NCI-H345 (cell line): ENCODE results near the gene MUC5B.
A peak's percentile ranks its signal among the peaks of the same experiment; 100 is the strongest.

Source experiments
- DNase-seq: peaks from one replicate; lab custom pipeline; 2025; lab: John Stamatoyannopoulos, UW

Gene MUC5B

DNA sequence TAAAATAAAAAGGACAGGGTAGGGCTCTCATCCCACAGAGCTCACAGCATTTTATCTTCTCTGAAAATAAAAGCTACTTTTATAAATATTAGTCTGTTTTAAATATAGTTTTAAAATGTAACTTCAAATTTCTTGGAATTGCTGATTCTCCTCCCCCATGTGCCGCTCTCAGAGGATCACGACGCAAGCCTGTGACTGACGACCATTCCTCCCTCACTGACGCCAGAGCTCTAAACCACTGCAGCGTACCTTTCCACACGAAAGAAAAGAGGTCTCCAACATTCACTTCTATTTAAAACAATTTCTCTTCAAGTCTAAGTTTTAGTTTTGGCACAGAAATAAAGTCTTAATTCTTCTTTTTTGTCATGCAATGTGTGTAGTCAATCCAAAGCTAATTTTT, 77.3 kb downstream of the MUC5B start:
- no peak for DNase-seq

DNA sequence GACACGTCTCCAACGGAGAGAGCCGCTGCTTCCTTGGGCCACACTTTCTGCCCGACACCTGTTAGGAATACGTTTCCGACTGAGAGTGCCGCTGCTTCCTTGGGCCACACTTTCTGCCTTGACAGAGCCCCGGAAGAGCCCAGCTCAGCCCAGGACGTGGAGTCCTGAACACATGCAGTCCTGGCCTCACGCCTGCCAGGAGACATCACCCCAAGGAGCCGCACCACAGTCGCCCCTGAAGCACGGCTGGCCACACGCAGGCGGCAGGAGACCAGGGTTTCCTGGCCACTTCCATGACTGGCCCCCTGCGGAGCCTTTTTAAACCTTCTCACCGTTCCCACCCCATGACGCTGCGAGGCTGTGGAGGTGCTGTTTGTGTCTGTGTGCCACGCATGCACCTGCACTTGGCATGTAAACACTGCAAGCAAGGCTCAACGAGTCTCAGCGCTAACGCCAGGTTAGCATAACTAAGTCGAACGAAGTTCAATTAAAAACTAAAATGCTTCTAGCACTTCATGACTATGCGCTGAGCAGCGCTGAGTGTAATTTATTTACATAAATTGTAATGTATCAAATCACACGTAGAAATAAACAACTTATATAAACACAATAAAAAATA, 77.8 kb downstream of the MUC5B start:
- peak; percentile 74 for DNase-seq

DNA sequence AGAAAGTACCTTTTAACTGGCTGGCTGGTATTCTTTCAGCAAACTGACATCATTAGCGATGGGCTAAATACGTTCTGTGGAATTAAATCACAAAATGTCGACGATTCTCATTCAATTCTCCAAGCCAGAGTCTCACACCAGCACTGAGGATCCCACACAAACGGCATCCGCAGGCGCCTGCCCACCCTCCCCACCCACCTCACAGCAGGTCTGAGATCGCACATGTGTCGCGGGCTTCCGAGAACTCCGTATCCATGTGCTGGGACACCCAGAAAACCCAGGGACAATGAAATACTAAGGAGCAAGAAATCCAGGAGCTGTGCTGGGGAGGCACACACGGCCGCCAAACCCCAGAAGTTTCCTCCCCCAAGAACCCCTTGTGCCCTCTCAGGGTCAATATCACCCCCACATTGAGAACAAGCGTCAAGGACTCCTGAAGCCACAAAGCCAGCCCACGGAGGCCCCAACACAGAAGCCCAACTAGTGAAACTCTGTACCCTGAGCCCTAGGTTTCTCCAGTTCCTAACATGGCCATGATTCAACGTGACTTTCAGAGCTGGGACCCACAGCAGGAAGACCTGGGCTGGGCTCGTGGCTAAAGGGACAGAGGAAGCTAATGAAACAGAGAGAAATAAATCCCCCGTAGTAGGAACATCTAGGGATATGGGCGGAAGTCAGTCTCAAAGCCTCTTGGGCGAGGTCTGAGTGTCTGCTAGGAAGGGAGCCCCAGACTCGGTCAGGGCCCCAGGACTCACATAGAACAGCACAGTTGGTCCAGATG, 78.5 kb downstream of the MUC5B start:
- DNase-seq: no peak

DNA sequence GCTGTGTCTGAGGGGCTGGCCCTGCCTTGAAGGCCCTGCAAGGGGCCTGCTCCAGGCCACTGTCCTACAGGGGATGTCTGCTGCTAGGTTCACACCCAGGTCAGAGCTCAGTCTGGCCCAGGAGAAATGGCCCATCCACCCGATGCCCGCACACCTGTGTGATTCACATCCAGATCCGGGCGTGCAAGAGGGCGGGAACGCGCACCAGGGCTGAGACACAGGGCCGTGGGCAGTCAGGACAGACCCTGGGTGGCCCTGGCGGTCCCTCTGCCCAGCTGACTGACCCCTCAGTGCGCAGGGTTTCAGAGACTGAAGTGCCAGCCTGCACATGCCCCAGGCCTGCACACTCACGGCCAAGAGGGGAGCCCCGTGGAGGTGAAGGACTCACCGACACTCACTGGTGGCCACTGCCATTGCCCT, 79.2 kb downstream of the MUC5B start:
- no peak for DNase-seq

DNA sequence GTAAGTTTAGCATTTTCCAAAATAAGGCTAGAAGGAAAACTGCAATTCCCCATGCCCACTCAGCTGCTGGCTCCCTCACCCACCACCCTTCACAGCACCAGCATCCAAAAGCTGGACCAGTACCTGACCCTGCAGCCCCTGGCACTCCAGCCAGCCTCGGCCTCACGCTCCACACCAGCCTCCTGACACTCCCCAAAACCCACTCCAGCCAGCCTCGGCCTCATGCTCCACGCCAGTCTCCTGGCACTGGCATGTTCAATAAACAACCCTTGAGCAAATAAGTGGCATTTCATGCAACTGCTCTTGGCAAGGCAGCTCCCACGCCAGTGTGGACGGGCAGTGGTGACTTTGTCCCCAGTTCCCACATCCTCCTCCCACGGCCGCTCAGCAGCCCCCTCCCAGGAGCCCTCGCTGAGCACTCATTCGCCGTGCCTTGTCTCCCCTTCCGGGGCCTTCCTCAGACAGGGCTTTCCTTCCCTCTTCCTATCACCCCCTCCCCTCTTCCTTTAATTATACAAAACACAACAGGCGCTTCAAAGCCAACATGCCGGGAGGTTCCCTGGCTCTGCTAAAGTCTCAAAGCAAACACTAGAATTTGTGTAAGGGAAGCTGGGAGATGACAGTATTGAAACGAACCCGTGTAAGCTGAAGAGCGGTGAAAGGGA, 79.7 kb downstream of the MUC5B start:
- DNase-seq: no peak

DNA sequence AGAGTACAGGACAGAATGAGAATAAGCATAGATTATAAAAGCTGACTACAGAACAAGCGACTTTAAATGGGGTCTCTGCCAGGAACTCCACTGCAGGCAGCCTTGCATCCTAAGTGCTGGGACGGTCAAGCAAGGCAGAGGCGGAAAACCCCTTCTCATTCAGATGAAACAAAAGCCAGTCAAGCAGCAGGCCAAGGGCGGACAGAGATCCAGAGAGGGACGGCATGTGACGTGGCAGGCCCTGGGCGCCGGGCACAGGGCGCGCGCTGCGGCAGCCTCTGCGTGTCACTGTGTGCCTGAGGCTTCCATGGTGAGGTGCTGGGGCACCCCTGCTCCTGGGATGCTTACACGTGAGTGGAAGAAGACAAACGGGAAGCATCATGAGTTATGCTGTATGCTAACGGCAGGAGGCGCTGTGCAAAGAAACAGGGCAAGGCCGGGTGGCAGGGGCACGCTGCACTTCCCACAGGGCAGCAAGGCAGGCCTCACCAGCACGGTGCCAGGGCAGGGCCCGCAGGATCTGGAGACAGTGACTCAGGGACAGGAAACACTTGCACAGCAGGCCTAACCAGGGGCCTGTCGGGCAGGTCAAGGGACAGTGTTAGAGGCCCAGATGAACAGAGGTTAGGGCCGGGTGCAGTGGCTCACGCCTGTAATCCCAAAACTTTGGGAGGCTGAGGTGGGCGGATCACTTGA, 80.4 kb downstream of the MUC5B start:
- no peak for DNase-seq

DNA sequence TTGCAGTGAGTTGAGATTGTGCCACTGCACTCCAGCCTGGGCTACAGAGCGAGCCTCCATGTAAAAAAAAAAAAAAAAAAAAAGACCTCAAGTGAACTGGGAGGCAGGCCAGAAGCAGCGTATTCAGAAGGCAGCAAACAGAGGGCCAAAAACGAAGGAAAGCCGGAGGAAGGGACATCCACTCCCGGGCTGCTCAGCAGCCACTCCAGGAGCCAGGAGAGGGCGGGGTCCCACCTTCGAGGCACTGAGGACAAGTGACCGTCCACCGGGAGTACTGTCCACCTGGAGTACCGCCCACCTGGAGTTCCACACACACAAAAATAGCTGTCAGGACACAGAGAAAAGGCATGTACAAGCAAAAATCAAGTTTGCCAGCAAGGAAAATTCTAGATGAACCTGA, 81.1 kb downstream of the MUC5B start:
- DNase-seq: no peak

DNA sequence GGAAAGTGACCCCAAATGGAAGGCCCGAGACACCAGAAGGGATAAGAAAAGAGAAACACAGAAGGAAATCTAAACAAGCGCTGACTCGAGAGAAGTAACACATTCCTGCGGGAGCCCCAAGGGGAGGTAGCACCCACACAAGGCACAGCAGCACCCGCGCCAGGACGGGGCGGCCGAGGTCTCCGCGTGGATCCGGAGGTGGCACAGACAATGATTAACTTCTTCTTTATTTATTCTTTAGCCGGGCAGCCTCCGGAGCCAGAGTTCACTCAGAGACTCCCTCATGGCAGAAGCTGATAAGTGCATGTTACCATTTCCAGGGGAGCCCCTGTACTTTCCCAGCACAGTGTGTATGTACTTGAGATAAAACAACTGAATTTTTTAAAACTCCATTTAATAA, 81.5 kb downstream of the MUC5B start:
- no peak for DNase-seq

DNA sequence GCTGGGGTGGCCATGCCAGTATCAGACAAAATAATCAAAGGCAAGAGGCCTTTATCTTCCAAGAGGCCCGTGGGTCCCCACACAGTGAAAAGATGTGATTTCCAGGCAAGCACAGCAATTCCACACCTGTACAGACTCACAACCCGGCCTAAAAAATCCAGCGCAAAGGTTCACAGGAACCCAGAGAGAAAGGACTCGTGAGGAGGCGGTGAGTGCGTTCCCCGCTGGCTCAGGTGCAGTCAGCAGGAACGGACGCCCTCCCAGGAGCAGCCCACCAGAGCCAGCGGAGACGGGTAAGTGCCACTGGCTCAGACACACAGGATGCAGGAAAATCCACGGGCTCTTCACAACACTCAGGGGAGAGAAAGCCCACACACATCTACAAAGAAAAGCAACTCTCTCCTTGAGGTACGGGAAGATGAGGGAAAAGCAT, 82.2 kb downstream of the MUC5B start:
- no peak for DNase-seq

DNA sequence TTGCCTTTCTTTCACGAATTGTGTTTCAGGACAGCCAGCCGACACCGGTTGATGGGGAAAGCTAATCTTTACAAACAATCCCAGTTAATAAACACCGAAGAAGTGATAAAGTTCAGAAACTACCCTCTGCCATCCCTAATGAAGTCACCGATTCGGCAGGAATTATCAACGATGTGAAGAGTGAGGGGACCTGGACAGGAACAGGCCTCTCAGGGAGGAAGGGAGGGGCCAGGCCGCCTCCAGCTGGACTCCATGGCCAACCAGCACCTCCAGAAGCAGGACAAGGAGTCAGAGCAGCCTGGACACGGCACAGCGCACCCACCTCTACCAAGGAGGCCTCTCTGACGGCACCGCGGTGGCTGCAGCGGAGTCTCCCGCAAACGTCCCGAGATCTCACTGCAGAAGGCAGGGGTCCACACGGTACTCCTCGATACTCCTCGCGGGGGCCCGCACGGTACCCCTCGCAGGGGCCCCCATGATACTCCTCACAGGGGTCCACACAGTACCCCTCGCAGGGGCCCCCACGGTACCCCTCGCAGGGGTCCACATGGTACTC, 82.7 kb downstream of the MUC5B start:
- no peak for DNase-seq

DNA sequence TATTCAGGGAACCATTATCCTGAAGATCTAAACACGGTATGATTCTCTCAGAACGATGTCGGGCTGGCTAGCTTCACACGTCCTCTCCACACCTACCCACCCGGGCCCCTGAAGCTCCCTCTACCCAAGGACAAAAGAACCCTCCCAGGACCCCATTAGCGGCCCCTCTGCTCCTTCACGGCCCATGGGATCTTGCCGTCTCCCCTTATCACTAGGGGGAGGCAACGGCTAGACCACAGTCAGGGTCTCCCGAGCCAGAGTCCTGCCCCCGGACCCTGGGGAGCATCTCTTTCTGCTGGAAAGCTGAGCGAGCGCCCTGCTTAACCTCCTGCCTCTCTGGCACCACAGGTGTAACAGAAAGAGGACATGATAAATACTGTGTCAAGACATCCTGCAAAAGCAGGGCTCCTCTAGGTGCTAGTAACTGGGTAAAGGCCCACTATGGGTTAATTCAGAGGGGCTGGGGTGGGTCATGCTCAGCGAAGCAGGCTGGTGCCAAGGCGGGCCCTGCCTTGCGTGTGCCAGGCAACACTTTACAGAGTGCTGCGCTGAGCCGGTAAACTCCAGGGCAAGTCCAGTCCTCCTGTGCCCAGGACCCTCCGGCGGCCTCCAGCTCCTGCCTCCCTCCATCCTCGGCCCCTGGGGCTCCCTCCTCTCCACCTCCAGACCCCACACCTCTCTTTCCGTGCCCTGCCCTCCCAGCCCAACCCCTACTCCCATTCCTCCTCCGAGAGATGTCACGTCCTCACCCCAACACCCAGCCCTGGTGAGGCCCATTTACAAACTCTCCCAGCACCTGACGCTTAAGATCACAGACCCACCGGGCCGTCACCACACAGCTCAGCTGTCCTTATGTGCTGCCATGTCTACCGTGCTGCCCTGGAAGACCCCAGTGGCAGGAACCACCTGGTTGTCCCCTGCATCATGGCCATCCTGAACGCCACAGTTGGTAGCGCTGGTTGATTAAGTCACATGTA, 83.6 kb downstream of the MUC5B start:
- no peak for DNase-seq

DNA sequence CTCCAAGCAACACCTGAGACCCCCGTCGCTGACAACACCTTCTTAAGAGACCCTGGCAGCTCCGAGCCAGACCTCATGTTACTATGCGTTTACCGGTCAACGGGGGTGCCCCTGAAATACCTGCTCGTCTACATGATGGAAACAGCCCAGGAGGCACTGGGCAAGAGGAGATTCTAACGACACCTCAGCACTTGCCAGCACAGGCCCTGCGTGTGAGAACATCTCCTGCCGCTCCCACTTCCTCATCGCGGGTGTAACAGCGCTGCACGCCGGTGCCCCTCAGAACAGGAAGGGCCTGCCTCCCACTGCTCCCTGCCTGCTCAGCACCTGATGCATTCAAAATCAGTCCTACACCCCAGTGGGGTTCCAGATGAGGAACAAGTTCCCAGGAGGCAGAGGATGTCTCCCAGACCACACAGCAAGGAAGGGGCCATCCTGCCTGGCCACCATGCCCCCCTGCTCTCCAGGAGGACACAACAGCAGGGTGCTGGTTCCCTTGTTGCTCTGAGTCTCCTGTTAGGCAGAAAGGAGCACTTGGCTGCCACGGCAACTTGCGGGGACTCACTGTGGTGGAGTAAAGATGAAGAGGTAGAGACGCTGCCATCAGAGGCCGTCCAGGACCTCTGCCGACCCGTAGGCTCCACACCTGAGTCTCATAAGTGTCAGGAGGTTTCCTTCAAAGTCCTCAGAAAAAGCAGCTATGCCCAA, 84.5 kb downstream of the MUC5B start:
- no peak for DNase-seq

DNA sequence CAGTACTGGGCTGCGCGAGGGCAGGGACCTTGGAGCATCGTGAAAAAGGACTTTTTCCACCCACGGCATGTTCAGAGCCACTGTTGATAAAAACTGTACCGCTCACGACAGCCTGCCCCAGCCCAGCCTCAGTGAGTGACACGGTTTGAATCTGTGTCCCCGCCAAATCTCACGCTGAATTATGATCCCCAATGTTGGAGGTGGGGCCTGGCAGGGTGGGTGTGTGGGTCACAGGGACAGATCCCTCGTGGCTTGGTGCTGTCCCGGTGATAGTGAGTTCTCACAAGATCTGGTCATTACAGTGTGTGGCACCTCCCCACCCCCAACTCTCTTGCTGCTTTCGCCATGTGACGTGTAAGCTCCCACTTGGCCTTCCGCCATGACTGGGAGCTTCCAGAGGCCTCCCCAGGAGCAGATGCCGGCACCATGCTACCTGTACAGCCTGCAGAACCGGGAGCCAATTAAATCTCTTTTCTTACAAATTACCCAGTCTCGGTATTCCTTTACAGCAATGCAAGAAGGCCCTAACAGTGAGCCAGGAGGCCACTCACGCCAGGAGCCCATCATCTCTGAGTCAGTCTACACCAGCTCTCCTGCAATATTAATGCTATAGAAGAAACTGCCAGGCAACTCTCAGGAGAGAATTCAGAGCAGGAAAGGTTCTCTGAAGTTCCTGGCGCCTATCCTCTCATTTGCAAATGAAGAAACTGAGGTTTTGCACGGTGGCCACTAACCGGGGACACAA, 85.3 kb downstream of the MUC5B start:
- no peak for DNase-seq

DNA sequence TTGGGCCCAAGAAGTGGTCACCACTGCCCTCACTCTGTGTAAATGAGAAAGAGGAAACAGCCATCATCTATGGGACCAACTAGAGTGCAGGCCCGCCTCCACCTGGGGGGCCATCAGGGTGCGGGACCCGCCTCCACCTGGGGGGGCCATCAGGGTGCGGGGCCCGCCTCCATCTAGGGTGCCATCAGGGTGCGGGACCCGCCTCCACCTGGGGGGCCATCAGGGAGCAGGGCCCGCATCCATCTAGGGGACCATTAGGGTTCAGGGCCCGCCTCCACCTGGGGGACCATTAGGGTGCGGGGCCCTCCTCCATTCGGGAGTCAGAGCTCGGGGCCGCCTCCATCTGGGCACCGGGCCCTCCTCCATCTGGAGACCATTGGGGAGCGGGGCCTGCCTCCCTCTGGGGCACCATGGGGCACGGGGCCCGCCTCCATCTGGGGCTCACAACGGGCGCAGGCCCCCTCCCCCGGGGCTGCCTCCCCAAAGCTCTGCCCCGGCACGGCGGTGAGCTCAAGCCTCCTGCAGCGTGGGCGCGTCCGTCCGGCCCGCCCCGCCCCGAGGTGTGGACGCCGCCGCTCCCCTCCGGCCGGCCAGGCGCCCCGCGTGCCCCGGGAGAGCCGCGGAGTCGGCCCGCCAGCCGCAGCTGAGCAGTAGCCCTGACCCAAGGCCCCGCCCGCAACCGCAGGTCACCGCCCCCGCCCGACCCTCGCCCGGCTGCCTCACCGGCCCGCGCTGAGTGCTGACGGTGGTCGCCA, 86.1 kb downstream of the MUC5B start:
- DNase-seq: no peak

DNA sequence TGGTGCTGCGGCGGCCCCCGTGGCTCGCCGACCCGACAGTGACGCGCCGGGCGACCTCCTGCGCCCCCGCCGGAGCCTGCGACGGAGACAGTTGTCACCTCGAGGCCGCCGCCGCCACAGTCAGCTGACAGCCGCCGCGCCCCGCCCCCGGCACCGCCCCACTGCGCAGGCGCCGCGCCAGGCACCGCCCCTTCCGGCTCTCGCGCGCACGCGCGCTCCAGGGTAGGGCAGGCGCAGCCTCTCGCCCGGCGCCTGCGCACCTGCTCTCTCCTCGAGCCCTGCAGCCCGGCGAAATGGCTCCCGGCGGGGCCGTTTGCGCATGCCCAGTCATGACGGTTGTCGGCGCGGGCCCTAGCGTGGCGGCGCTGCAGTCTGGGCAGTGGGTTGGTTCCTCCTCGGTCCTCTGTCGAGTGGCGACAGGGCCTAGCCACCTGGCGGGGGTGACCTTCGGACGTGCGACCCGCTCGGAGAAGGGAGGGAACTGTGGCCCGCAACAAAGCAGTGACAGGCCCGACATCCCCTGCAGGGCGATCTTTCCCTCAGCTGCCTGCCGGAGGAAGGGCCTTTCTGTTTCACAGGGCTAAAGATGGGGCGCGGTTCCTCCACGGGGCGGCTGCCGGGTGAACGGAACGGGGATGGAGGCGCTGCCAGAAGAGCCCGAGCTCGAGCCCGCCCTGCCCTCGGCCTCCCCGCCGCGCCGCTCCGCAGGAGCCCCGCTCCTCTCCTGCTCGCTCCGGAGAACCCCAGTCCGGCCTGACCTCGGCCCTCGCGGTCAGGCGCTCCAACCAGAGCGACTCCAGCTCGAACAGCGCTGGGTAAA, 86.8 kb downstream of the MUC5B start, which contains the start of gene TOLLIP:
Gene TOLLIP, minus strand, starts transcription at position 135 of the 820 bp plus-strand sequence. Its CDS starts 134 bp downstream, at position 1.
- peak; percentile 94 for DNase-seq

DNA sequence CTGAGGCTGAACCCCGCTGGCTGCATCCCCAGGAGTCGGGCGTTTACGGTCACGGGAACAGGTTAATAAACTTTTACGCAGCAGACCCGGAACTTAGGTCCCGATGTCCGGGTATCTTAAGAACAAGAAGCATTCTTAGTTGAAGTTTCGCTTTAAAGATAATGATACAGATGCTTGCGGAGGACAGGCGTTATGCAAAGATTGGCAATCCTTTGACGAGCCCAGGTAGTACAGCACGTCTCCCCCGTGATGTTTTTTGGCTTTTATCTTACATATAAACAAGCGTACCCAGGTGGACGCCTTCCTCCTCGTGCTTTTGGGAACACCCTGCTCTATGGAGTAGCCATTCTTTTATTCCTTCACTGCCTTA, 87.4 kb downstream of the MUC5B start:
- no peak for DNase-seq

DNA sequence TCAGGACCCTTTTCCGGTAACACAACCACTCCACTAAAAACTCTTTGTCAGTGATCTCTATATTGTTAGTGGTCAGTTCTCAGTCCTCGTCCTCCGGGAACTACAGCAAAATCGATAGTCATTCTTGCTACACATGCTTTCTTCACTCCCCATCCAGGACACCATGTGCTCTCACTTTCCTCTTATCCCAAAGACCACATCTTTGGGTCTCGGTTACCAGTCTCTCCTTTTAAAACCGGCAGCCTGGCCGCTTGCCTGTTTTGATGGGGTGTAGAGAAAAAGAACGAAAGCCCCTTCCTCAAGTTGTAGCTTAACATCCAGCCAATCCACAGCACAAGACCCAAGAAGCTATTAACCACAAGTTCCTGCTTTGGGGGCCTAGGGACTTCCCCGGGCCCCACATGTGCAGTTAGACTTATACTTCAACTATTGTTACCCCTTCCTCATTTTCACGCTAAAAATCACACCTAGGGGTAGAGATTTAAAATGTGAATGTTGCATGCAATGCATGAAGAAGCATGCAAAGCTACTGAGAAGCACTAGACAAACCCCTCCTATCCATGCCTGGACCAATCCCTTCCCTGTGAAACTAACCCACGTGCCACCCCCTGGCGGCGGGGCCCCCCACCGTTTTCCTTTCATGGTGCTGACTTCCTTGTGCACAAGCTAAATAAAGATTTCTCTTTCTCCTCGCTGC, 88.1 kb downstream of the MUC5B start:
- no peak for DNase-seq
